HCT116 (cell line): ENCODE results near the gene ESR2.

Source experiments
- CBX3 ChIP-seq: IDR thresholded peaks from 2 replicates; pipeline ENCODE4 v1.6.1; 2012; ENCODE audit warnings: low read depth
- ELF1 ChIP-seq: IDR thresholded peaks from 2 replicates; pipeline ENCODE4 v1.6.1; 2012; ENCODE audit warnings: low read depth, borderline replicate concordance
- POLR2A ChIP-seq: IDR thresholded peaks from 2 replicates; pipeline ENCODE4 v1.7.0; 2011; ENCODE audit warnings: borderline replicate concordance; ENCODE audit not compliant: insufficient read depth, insufficient read length; ENCODE audit errors: extremely low read depth
- POLR2AphosphoS5 ChIP-seq: IDR thresholded peaks from 2 replicates; pipeline ENCODE4 v1.6.1; 2011; ENCODE audit warnings: mild to moderate bottlenecking, low read depth, low read length, moderate library complexity
- RAD21 ChIP-seq: IDR thresholded peaks from 2 replicates; pipeline ENCODE4 v1.6.1; 2012; ENCODE audit warnings: low read depth, mild to moderate bottlenecking
- SRF ChIP-seq: IDR thresholded peaks from 2 replicates; pipeline ENCODE4 v1.6.1; 2012; ENCODE audit warnings: low read depth
- ZFX ChIP-seq: fragments of 450-650 bp; IDR thresholded peaks from 2 replicates; pipeline ENCODE4 v1.6.1; 2017
- ZNF274 ChIP-seq: fragments of 200-500 bp; sonication (Bioruptor generic); IDR thresholded peaks from 2 replicates; pipeline ENCODE4 v1.6.1; 2014; ENCODE audit warnings: mild to moderate bottlenecking, low read depth, low read length, inconsistent platforms
- TF ChIP-seq, protein P1 (sequence below), 3 experiments: fragments of 200-600 bp in 1 of 3; sonication (generic) in 1 of 3; IDR thresholded peaks in 2 of 3; conservative IDR thresholded peaks in 1 of 3; 2 replicates each; pipeline ENCODE4 v1.5.1; 2012 to 2017; ENCODE audit warnings: low read depth in 2 of 3, low read length in 2 of 3, antibody characterized with exemption in 1 of 3, borderline replicate concordance in 1 of 3, control low read depth in 1 of 3, mild to moderate bottlenecking in 1 of 3, mixed read lengths in 1 of 3, mixed run types in 1 of 3, moderate library complexity in 1 of 3; ENCODE audit not compliant: insufficient read depth in 1 of 3

DNA sequence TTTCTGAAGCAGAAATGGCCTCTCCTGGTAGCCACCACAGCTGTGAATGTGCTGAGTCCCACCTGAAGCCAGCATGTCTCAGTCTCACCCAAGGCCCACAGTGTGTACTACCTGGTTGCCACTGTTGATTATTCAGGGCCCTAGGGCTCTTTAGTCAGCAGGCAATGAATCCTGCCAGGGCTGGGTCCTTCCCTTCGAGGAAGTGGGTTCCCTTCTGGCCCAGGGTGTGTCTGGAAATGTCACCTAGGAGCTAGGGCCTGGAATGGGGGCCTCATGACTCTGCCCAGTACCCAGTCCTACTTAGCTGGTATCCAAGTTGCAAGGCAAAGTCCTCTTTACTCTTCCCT, 234.0 kb downstream of the ESR2 start:
- TF ChIP-seq, protein P1, sequence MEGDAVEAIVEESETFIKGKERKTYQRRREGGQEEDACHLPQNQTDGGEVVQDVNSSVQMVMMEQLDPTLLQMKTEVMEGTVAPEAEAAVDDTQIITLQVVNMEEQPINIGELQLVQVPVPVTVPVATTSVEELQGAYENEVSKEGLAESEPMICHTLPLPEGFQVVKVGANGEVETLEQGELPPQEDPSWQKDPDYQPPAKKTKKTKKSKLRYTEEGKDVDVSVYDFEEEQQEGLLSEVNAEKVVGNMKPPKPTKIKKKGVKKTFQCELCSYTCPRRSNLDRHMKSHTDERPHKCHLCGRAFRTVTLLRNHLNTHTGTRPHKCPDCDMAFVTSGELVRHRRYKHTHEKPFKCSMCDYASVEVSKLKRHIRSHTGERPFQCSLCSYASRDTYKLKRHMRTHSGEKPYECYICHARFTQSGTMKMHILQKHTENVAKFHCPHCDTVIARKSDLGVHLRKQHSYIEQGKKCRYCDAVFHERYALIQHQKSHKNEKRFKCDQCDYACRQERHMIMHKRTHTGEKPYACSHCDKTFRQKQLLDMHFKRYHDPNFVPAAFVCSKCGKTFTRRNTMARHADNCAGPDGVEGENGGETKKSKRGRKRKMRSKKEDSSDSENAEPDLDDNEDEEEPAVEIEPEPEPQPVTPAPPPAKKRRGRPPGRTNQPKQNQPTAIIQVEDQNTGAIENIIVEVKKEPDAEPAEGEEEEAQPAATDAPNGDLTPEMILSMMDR (IDR thresholded peaks at IDR 0.05 in 2 of 3, conservative IDR thresholded peaks at IDR 0.05 in 1 of 3; ENCODE audit: borderline replicate concordance in 1 of 3, insufficient read depth in 1 of 3, low read depth in 2 of 3, low read length in 2 of 3): no peak
- TF ChIP-seq ELF1 (no peak), POLR2AphosphoS5 (no peak), ZNF274 (no peak), CBX3 (no peak), POLR2A (no peak), RAD21 (no peak), ZFX (no peak), SRF (no peak)
